Hepatic stellate cell (primary cell): Measurements from ENCODE around the gene TRIM3.
A peak's percentile ranks its signal among the peaks of the same experiment; 100 is the strongest.

Experiments
- DNase-seq: peaks from one replicate; pipeline ENCODE4 v3.0.0; 2011; ENCODE audit warnings: low spot score

TRIM3 gene

DNA sequence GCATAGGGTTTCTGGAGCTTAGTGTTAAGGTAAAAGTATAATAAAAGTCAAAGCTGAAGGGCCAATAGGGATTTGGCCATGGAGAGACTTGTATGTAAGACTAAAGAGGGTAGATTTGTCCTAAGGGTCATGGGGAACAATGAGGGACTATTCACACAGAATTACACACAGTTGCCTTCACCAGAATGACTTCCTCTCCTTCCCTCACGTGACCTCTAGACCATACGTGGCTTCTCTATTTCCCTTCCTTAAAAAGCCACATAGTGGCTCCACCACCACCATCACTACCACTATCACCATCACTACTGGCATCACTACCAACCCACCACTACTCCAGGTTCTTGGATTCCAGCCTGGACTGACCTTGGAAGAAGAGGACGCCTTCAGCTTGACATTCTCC, 35.7 kb downstream of the TRIM3 start:
- no peak for DNase-seq

DNA sequence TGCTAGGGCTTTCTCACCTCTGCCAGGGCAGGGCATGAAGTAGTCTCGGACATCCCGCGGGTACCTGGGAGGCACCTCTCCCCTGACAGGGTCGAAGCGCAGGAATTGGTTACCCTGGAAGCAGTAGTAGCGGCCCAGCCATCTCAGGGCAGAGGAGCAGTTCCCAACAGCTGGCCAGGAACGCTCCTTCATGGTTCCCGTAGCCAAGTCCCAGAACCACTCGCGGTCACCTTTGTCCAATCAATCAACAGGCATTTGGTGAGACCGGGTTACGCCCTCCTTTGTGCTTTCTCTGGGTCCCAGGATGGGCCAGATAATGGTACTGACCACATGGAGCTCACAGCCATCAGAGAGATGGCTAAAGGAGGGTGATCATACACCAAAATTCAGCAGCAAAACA, 36.3 kb downstream of the TRIM3 start:
- DNase-seq, result no peak

DNA sequence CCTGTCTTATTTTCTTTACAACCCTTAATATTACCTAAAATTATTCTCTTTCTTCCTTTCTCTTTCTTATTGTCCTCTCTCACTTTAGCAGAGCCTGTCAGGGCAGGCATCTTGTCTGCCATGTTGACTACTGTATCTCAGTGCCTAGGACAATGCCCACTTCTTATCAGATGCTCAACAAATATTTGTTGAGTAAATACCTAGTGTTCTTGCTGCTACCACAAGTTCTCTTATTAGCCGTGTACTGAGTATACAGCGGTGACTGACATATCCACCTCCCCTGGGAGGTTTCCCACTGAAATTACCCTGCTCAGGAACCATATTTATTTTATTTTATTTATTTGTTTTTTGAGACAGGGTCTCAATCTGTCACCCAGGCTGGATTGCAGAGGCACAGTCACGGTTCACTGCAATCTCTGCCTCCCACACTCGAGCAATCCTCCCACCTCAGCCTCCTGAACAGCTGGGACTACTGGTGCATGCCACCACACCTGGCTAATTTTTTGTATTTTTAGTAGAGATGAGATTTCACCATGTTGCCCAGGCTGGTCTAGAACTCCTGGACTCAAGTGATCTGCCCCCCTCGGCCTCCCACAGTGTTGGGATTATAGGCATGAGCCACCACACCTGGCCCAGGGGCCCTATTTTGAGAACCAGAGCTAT, 39.6 kb downstream of the TRIM3 start:
- no peak for DNase-seq

DNA sequence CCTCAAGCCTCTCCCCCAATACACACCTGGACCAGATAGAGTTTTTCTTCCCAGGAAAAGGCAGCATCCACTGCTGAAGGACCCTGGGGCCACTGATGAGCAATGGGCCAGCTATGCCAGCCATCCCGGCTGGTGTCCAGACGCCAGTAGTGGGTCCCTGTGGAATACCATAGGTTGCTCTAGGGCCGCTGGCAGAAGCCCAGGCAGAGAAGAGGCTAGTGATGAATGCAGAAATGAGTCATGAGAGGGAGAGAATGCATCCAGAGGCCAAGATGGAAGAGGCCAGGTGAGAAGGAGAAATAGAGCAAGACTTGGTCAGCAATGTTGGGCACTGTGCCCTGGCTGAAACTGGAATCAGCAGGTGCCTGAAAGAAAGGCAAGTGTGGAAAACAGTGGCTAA, 41.9 kb downstream of the TRIM3 start:
- peak; percentile 71 for DNase-seq

DNA sequence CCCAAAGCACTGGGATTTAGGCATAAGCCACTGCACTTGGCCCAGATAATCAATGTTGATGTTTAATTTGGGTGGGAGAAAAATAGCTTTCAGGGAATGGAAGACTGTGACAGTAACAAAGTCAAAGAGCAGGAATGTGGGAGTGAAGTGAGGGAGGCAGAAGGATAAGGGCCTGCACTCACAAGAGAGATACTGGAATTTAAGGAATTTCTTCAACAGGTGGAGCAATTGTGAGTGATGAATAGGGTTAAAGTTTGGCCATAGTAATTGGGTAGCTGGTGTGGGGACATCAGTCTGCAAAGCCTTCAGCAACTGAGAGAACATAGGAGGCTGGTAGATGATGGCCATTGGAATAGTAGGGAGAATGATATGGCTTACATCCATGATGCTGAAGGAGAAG, 46.2 kb downstream of the TRIM3 start:
- no peak for DNase-seq

DNA sequence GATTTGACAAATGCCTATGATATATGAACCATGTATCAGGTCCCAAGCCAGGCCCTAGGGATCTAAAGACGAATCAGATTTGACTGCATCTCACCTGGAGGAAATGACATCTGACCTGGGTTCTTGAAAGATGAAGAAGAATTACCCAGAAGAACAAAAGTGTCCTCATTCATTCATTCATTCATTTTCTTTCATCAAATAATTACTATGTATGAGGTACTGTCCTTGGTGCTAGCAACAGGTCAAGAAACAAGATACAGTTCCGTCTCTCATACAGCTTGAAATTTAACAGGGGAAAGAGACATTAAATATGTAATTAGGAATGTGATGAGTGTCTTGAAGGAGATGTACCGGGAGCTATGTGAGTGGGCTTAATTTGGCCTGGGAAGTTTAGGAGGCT, 53.1 kb downstream of the TRIM3 start:
- no peak for DNase-seq

DNA sequence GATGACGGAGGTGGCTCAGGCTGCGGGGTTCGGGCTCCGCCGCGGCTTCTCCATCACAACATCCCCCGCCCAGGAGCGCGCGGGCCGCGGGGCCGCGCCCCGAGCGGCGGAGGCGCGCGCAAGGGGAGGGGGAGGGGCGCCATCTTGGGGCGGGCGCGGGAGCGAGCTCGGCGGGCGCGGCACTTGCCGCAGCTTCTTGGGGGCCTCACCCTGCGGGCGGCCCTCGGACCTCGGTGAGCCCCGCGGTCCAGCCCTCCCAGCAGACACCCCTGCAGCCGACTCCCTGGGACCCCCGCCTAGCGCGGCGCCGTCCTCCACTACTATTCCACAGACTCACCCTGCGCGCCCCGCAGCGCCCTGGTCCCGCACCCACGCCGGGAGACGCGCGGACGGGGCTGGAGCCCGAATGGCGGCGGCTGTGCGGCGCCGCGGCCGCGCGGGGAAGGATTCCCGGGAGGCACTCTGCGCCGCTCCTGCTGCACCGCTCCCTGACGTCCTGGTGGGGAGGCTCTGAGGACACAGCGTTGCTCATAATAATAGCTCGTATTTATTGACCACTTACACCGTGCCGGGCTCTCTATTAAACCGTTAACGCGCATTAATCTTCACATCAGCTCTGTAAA, 54.6 kb downstream of the TRIM3 start, which contains the start of gene APBB1:
Gene APBB1 (minus strand): TSS at position 86 of the 623 bp plus-strand sequence. CDS start 7,747 bp downstream, outside the sequence.
- DNase-seq, result peak; percentile 80

DNA sequence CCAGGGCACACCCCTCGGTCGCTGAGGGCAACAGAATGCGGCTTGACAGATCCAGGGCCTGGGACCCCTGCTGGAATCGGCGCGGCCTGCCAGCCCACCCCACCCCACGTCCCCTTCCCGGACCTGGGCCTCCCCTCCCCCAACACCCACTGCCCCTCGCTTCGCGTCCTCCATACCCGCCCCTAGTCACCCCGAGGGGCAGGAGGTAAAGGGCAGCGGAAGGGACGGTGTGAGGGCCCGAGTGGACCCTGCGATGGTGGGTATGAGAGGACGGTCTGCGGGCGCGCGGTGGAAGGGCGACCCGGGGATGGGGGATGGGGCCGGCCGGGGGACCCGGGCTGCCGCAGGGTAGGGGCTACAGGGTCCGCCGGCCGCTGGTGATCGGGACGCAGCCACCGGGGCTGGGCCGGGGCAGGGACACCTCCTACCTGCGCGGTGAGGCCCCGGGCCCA, 55.2 kb downstream of the TRIM3 start:
- DNase-seq, result no peak

DNA sequence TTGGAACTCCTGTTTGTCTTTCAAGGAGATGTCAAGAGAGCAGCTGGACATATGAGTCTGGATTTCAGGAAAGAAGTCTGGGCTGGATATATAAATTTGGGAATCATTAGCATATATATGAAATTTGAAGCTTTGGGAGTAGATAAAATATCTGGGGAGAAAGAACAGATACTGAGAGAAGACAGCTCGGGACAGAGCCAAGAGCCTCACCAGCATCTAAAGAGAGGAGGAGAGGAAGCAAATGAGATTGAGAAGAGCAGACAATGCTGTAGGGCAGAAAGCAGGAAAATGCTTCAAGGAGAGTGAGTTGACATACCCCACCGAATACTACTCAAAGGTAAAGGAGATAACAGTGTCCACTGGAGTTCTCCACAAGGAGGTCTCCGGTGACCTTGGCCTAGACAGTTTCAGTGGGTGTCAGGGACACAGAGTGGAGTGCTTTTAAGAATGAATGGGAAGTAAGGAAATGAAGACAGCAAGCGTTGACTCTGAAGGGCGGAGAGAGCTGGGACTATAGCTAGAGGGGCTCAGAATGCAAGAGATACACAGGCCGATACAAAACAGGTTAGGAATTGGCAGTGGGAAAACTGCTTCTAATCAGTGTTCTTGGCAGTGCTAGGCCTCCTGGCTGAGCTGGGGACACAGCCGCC, 55.7 kb downstream of the TRIM3 start:
- no peak for DNase-seq

DNA sequence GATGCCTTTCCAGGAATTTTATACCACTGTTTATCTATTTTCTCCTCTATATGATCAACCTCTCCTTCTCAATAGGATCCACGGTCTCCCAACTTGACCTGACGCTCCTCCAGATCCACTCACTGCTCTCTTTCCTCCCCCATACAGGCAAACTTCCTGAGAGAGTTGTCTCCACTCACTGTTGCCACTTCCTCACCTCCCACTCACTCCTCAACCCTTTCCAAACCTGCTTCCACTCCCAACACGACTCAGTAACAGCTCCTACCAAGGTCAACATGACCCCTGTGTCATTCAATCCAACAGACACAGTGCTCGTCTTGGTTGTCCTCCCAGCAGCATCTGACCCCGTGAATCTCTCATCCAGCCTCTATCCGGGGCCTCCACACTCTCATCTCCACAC, 57.9 kb downstream of the TRIM3 start:
- DNase-seq, result no peak

DNA sequence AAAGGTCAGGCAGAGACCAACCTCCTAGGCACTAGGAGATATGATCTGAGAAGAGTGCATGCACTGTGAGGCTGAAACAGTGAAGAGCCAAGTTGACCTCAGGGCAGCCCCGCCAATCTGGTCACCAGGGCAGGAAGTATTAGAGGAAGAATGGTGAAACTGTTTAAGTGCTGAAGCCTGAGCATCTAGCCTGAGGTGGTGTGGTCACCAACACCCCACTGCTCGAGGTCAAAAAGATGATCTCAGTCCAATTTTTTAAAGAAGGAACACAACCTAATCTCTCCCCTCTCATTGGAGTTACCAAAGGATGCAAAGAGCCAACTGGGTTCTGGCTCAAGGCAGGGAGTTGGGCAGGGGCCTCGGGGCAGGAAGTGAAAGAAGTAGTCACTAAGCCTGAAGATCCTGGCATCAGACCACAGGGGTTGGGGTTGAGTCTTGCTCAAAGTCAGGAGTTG, 58.8 kb downstream of the TRIM3 start:
- DNase-seq, result no peak

DNA sequence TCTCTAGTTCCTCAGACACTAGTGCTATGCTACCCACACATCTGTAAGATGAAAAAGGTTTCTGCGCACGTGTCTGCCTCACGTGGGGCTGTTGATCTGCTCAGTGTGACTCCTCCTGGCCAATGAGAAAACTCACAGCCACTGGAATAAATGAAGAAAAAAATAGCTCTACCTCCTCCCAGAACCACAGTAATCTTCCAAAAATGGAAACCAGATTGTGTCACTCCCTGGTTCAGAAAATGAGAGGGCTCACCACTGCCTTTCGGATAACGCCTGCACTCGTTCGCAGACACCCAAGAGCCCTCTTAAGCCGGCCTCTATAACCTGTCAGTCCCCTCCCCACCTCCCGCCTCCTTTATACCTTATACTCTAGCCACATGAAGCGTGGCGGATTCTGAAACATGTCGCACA, 59.9 kb downstream of the TRIM3 start:
- no peak for DNase-seq

DNA sequence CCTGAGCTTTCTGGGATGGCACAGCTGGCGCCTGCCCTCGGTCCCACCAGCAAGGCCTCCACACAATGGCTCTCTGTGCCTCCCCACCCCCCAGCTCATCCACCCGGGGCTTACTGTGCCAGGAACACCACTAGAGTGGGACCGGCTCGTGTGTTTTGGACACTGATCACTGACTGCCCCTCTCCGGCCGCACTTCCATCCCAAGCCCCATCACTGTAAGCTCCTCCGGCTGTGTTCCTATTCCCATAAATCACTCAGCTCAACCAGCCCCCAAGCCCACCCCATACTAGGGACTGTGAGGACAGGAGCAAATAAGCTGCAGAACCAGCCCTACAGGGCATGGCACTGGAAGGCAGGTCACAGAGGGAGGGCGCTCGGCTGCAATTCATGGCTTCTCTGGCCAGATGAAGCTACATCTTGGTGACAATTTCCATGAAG, 62.1 kb downstream of the TRIM3 start:
- no peak for DNase-seq

DNA sequence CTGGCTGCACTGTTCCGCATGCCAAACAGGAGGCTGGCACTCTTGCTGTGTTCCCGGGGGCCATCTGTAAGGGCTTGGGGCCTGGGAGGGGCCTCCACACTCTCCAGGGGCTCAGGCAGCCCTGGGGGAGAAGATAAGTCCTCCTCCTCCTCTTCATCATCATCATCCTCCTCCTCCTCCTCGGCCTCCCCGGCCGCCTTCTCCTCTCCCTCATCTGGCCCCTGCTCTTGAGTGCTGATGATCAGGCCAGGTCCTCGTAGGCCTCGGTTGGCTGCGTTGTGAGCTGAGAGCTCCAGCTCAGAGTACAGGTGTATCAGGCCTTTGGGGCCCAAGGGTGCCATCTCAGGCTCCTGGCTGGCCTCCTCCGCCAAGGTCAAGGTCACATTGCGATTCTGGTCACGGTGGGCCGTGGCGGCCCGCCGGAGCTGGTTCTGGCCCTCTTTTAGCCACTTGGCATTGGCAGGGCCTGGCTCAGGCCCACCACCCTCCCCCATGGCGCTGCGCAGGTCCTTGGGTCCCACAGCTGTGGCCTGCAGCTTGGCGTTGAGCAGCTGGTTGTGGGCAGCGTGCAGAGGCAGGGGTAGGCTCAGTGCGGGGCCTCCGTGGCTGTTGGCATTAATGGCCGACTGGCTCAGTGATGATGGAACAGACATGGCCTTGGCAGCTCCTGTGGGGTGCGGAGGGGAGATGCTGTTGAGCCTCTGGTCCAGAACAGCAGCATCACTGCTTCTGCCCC, 62.9 kb downstream of the TRIM3 start:
- no peak for DNase-seq

DNA sequence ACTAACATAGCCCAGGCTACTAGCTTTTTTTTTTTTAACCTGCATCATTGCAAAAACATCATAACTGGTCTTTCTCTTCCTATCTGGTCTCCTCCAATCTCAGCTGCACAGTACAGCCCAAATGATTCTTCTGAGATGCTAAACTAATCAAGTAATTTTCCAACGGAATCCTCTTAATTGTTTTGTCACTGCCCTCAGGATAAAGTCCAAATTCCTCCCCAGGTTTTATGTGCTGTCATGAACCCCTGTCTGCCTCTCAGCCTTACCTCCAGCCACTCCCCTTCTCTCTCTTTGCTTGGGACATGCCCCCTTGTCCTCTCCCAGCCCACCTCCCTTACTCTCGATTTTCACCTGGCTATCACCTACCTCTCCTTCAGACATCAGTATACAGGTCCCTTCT, 67.4 kb downstream of the TRIM3 start:
- DNase-seq, result no peak

DNA sequence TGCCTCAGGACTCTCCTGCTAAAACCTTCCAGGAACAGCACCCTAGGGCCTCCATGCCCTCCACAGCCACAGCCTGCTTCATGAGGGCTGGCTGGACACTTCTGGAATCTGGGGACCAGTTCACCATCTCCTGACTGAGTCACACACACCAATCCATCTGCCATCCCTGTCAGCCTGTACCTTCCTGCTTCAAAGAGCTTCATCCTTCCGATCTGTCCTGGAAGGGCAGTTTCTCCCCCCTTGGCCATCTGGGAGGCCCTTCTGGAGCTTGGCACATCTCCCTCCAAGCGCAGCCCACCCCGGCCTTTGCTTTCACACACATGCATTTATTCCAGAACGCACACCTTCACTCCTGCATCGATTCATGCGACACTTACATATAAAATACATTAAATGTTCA, 67.9 kb downstream of the TRIM3 start:
- no peak for DNase-seq

DNA sequence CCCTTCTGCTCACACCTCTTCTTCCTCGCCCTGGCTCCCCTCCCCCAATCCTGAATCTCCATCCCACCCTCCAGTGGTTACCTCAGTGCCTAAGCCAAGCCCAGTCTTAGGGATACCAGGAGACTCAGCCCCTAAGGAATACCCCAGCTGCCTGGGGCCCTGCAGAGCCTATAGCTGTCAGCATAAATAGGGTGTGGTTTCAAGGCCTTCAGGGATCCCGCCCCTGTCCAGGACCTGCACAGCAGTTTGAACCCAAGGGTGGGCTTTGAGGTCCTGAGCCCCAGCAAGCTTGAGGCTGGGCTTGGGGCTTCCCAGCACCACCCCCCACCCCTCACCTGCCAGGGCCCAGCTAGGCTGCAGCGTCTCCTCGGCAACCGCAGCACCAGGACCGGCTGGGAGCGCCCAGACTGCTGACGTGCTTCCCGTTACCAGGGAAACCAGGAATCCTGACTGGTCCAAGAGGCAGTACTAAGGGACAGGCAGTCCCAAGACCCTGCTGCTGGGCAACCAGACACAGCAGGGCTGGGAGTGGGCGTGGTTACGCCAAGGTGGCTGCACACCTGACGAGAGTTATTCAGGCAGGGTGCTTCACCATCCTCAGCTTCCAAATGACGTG, 68.6 kb downstream of the TRIM3 start:
- no peak for DNase-seq

DNA sequence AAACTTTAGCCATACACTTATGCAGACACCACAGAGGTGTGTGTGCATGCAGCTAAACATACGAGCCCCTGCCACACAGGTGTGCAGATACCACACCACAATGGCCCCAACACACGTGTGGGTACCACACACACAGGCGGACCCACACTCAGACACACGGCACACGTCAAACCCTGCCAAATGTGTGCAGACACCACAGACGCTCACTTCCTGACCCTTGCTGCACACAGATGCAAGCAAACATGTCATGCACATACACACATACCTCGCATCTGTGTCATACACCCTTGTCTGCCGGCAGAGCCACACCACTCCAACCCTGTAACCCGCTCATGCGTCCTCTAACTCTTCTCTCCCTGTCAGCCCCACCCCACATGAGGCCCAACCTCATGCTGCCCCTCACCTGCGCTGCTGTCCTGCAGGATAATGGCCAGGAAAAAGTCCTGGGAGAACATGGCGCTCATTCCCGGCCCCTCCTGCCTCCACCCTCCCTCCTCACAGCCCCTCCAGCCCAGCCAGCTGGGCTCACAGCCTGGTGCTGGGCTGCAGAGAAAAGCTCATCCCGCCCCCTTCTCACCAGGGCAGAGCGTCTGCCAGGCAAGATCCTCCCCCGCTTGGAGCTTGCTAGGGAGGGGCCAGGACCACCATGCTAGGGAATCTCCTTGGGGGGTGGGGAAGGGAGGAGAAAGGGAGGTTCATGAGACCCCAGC, 69.2 kb downstream of the TRIM3 start:
- DNase-seq, result peak; percentile 71

DNA sequence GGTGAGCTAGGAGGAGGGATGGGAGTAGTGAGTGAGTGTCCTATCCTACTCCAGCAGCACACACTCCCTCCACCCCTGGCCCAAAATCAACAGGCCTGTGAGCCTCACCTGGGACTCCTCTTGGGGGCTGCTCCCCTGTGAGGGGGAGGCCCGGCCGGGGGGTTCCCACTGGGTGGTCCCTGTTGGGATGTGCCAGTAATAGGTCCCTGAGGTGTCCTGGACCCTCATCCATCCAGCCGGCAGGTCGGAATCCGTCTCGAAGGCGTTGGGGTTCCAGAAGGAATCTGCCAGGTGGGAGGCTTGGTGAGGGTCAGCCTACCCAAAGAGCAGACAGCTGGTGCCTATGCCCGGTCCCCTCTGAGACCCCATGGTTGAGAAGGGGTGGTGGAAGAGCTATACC, 70.2 kb downstream of the TRIM3 start:
- DNase-seq, result no peak

DNA sequence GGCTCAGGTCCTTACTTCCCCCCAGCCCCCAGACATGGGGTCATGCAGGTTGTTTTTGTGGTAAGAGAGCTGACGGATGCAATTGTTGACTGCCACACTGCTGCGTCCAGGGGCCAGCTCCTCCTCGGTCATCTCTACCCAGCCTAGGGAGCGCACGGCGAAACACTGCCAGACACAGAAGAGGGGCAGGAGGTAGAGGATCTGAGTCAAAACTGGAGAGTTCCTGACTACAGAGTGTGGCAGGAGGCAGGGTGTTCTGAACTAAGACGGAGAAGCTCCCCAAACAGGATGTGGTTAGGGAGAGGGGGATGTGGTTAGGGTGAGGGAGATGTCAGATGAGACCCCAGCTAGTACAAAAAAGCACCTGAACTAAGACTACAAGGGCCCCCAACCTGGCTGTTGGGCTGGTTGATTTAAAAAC, 71.2 kb downstream of the TRIM3 start:
- DNase-seq, result no peak

DNA sequence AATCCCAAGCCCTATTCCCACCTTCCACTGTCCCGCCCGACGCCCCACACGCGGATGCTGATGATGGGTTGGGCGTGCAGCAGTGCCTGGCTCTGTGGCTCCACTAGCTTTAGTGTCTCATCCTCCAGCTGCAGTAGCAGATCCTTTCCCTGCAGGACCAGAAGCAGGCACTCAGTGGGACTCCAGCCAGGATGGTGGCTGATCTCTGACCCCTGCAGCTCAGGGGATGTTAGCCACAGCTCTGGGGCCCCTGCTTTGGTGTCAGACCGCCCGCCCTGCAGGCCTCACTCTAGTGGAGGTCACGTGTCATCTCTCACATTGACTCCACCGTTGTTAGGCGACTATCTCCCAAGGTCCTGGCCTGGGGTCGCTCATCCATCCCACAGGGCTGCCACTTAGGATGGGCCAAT, 71.7 kb downstream of the TRIM3 start:
- no peak for DNase-seq
